Nephron progenitor cell (in vitro differentiated cells): Measurements from ENCODE around the gene SAP30L.

ENCODE experiments used
- DNase-seq: peaks from one replicate; pipeline ENCODE4 v3.0.0; 2021
- H3K27ac Mint-ChIP-seq: 2 replicates; pipeline ENCODE4 v1.8.0; 2021; ENCODE audit warnings: mild to moderate bottlenecking, moderate library complexity, mixed read lengths
- H3K27me3 Mint-ChIP-seq: 2 replicates; pipeline ENCODE4 v1.8.0; 2021; ENCODE audit warnings: mild to moderate bottlenecking, low read depth, mixed read lengths; ENCODE audit not compliant: poor library complexity
- H3K36me3 Mint-ChIP-seq: 2 replicates; pipeline ENCODE4 v1.8.0; 2021; ENCODE audit warnings: low read depth, mixed read lengths
- H3K4me1 Mint-ChIP-seq: 2 replicates; pipeline ENCODE4 v1.8.0; 2021; ENCODE audit warnings: mixed read lengths
- H3K4me3 Mint-ChIP-seq: 2 replicates; pipeline ENCODE4 v1.8.0; 2021; ENCODE audit warnings: mild to moderate bottlenecking, moderate library complexity, mixed read lengths
- H3K9me3 Mint-ChIP-seq: 2 replicates; pipeline ENCODE4 v1.8.0; 2021; ENCODE audit warnings: mild to moderate bottlenecking, moderate library complexity, mixed read lengths
- TF ChIP-seq, protein P1 (sequence below): fragments of 200-600 bp; sonication (generic); IDR thresholded peaks from 2 replicates; pipeline ENCODE4 v1.5.0; 2021; ENCODE audit warnings: antibody characterized with exemption

SAP30L gene

DNA sequence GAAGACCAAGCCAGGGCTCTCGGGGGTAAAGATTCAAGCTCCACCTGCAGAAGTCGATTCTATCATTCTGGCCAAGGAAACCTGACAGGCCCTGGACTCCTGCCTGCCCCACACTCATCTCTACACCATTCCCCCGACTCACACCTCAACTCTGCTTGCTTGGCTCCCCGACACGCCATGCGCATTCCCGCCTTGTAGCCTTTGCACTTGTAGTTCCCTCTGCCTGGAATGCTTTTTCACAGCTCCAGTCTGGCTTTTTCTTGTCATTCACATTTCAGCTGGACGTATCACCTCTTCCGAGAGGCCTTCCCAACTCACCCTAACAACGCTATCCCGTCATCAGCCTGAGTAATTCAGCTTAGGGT is 60.9 kb downstream of the SAP30L start:
- no peaks in the 10 kb centered on the region for H3K9me3 Mint-ChIP-seq
- TF ChIP-seq, protein P1, sequence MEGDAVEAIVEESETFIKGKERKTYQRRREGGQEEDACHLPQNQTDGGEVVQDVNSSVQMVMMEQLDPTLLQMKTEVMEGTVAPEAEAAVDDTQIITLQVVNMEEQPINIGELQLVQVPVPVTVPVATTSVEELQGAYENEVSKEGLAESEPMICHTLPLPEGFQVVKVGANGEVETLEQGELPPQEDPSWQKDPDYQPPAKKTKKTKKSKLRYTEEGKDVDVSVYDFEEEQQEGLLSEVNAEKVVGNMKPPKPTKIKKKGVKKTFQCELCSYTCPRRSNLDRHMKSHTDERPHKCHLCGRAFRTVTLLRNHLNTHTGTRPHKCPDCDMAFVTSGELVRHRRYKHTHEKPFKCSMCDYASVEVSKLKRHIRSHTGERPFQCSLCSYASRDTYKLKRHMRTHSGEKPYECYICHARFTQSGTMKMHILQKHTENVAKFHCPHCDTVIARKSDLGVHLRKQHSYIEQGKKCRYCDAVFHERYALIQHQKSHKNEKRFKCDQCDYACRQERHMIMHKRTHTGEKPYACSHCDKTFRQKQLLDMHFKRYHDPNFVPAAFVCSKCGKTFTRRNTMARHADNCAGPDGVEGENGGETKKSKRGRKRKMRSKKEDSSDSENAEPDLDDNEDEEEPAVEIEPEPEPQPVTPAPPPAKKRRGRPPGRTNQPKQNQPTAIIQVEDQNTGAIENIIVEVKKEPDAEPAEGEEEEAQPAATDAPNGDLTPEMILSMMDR, result no peak
- H3K36me3 Mint-ChIP-seq, result no peaks in the 10 kb centered on the region
- no peak overlapping the region for H3K4me3 Mint-ChIP-seq
- H3K27me3 Mint-ChIP-seq, result peaks cover 19% of the 10 kb centered on the region
- peaks cover 33% of the 10 kb centered on the region for H3K4me1 Mint-ChIP-seq
- no peak for DNase-seq
- H3K27ac Mint-ChIP-seq, result no peak overlapping the region

DNA sequence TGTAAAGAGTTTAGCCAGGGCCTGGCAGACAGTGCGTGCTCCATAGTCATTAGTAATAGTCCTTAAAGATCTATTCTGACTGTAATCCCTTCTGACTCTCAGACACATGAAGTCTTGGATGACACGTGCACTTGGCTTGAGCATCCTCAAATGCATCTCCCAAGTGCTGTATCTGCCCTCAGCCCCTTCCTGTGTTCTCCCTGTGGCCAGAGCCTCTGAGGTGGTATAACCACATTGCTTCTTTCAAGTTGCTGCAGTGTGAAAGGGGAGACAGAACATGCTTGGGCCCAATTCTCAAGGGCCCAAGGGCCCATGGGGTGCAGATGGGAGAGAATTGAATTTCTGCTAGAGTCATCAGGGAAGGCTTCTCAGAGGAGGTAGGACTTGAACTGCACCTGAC is 62.3 kb downstream of the SAP30L start:
- no peak overlapping the region for H3K4me3 Mint-ChIP-seq
- H3K27me3 Mint-ChIP-seq, result peaks cover 13% of the 10 kb centered on the region
- no peak overlapping the region for H3K27ac Mint-ChIP-seq
- DNase-seq, result no peak
- no peaks in the 10 kb centered on the region for H3K36me3 Mint-ChIP-seq
- TF ChIP-seq, protein P1, result no peak
- H3K4me1 Mint-ChIP-seq, result peaks cover 33% of the 10 kb centered on the region
- H3K9me3 Mint-ChIP-seq, result no peaks in the 10 kb centered on the region

DNA sequence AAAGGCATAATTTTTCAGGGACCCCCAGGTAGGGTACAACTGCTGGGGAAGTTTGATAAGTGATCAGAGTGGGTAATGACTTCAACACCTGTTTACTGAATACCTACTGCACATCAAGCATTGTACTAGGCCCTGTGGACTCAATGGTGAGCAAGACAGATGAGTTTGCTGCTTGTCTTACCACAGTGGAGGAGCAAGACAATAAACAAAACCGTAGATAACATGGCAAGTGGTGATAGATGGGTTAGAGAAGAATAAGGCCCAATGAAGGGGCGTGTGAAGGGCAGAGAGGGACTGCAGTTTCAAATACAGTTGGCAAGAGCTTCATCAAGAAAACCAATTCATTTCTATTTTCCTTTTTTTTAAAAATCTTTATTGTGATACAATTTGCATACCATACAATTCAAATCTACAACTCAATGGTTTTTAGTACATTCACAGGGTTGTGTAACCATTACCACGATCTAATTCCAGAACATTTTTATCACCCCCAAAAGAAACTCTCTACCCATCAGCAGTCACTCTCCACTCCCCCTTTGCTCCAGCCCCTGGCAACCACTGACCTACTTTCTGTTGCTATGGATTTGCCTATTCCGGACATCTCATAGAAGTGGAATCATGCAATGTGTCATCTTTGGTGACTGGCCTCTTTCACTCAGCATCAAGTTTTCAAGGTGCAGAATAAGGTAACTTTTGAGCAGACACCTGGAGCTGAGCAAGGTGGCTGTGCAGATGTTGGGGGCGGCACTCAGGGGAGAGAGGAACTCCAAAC is 64.2 kb downstream of the SAP30L start:
- H3K4me1 Mint-ChIP-seq, result peaks cover 29% of the 10 kb centered on the region
- H3K36me3 Mint-ChIP-seq, result no peaks in the 10 kb centered on the region
- TF ChIP-seq, protein P1, result no peak
- no peaks in the 10 kb centered on the region for H3K9me3 Mint-ChIP-seq
- H3K4me3 Mint-ChIP-seq, result no peak overlapping the region
- DNase-seq, result no peak
- H3K27me3 Mint-ChIP-seq, result peaks cover 27% of the 10 kb centered on the region
- H3K27ac Mint-ChIP-seq, result no peak overlapping the region
